ENCODE results near the gene FNIP2.

The FNIP2 gene

DNA sequence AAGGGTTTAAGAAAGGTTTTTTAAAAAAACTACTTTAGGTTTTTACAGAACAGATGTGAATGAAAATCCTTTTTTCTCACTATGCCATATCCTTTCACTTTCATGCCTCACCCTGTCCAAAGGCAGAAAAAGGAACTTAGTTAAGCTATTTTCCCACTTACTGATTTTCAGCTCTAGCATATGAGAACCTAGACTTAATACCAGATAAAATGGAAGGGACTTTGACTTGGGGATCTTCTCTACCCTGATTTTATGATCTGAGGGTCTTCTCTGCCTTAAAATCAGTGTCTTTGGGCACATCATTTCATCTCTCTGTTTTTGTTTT, 42.4 kb downstream of the FNIP2 start:
- H3K9me3 ChIP-seq (ENCODE audit: control insufficient read depth, insufficient read depth, low read depth, low read length): no peaks in the 10 kb centered on the region
- H3K4me3 ChIP-seq (ENCODE audit: low read depth, low read length): no peak overlapping the region
- peaks cover 22% of the 10 kb centered on the region for H3K4me1 ChIP-seq (ENCODE audit: control insufficient read depth, insufficient read depth, low read length)
- TF ChIP-seq ZFHX2 (tag by site-specific recombination; conservative IDR thresholded peaks at IDR 0.05) (no peak), GFI1B (tag by site-specific recombination; IDR thresholded peaks at IDR 0.05) (0 out of 2 replicates have a peak, but pooled peaks have one; percentile 2), ZNF37A (tag by site-specific recombination; IDR thresholded peaks at IDR 0.05) (no peak), ZNF843 (tag by site-specific recombination; IDR thresholded peaks at IDR 0.05) (0 out of 2 replicates have a peak, but pooled peaks have one; percentile 59), ZXDB (tag by site-specific recombination; IDR thresholded peaks at IDR 0.05) (0 out of 2 replicates have a peak, but pooled peaks have one; percentile 6), ZNF138 (tag by site-specific recombination; IDR thresholded peaks at IDR 0.05; ENCODE audit: borderline replicate concordance) (no peak), ZNF24 (tag by site-specific recombination; IDR thresholded peaks at IDR 0.05) (no peak), MZF1 (tag by site-specific recombination; IDR thresholded peaks at IDR 0.05; ENCODE audit: borderline replicate concordance) (0 out of 2 replicates have a peak, but pooled peaks have one; percentile 9), ZNF302 (tag by site-specific recombination; IDR thresholded peaks at IDR 0.05; ENCODE audit: low read depth) (no peak), ZIC2 (tag by site-specific recombination; IDR thresholded peaks at IDR 0.05) (no peak)
- TF ChIP-seq, protein P1, sequence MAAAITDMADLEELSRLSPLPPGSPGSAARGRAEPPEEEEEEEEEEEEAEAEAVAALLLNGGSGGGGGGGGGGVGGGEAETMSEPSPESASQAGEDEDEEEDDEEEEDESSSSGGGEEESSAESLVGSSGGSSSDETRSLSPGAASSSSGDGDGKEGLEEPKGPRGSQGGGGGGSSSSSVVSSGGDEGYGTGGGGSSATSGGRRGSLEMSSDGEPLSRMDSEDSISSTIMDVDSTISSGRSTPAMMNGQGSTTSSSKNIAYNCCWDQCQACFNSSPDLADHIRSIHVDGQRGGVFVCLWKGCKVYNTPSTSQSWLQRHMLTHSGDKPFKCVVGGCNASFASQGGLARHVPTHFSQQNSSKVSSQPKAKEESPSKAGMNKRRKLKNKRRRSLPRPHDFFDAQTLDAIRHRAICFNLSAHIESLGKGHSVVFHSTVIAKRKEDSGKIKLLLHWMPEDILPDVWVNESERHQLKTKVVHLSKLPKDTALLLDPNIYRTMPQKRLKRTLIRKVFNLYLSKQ (tag by site-specific recombination; IDR thresholded peaks at IDR 0.05; ENCODE audit: borderline replicate concordance): no peak
- TF ChIP-seq, protein P2, sequence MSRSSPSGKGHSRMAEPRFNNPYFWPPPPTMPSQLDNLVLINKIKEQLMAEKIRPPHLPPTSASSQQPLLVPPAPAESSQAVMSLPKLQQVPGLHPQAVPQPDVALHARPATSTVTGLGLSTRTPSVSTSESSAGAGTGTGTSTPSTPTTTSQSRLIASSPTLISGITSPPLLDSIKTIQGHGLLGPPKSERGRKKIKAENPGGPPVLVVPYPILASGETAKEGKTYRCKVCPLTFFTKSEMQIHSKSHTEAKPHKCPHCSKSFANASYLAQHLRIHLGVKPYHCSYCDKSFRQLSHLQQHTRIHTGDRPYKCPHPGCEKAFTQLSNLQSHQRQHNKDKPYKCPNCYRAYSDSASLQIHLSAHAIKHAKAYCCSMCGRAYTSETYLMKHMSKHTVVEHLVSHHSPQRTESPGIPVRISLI (tag by site-specific recombination; IDR thresholded peaks at IDR 0.05): 0 out of 2 replicates have a peak, but pooled peaks have one; percentile 25
- TF ChIP-seq, protein P3, sequence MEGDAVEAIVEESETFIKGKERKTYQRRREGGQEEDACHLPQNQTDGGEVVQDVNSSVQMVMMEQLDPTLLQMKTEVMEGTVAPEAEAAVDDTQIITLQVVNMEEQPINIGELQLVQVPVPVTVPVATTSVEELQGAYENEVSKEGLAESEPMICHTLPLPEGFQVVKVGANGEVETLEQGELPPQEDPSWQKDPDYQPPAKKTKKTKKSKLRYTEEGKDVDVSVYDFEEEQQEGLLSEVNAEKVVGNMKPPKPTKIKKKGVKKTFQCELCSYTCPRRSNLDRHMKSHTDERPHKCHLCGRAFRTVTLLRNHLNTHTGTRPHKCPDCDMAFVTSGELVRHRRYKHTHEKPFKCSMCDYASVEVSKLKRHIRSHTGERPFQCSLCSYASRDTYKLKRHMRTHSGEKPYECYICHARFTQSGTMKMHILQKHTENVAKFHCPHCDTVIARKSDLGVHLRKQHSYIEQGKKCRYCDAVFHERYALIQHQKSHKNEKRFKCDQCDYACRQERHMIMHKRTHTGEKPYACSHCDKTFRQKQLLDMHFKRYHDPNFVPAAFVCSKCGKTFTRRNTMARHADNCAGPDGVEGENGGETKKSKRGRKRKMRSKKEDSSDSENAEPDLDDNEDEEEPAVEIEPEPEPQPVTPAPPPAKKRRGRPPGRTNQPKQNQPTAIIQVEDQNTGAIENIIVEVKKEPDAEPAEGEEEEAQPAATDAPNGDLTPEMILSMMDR (tag by site-specific recombination; IDR thresholded peaks at IDR 0.05): no peak
- TF ChIP-seq, protein P4, sequence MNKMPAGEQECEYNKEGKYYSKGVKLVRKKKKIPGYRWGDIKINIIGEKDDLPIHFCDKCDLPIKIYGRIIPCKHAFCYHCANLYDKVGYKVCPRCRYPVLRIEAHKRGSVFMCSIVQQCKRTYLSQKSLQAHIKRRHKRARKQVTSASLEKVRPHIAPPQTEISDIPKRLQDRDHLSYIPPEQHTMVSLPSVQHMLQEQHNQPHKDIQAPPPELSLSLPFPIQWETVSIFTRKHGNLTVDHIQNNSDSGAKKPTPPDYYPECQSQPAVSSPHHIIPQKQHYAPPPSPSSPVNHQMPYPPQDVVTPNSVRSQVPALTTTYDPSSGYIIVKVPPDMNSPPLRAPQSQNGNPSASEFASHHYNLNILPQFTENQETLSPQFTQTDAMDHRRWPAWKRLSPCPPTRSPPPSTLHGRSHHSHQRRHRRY (tag by site-specific recombination; IDR thresholded peaks at IDR 0.05): no peak
- TF ChIP-seq, protein P5, sequence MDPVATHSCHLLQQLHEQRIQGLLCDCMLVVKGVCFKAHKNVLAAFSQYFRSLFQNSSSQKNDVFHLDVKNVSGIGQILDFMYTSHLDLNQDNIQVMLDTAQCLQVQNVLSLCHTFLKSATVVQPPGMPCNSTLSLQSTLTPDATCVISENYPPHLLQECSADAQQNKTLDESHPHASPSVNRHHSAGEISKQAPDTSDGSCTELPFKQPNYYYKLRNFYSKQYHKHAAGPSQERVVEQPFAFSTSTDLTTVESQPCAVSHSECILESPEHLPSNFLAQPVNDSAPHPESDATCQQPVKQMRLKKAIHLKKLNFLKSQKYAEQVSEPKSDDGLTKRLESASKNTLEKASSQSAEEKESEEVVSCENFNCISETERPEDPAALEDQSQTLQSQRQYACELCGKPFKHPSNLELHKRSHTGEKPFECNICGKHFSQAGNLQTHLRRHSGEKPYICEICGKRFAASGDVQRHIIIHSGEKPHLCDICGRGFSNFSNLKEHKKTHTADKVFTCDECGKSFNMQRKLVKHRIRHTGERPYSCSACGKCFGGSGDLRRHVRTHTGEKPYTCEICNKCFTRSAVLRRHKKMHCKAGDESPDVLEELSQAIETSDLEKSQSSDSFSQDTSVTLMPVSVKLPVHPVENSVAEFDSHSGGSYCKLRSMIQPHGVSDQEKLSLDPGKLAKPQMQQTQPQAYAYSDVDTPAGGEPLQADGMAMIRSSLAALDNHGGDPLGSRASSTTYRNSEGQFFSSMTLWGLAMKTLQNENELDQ (tag by site-specific recombination; IDR thresholded peaks at IDR 0.05; ENCODE audit: low read depth): no peak
- TF ChIP-seq, protein P6, sequence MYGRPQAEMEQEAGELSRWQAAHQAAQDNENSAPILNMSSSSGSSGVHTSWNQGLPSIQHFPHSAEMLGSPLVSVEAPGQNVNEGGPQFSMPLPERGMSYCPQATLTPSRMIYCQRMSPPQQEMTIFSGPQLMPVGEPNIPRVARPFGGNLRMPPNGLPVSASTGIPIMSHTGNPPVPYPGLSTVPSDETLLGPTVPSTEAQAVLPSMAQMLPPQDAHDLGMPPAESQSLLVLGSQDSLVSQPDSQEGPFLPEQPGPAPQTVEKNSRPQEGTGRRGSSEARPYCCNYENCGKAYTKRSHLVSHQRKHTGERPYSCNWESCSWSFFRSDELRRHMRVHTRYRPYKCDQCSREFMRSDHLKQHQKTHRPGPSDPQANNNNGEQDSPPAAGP (tag by site-specific recombination; IDR thresholded peaks at IDR 0.05): no peak
- TF ChIP-seq, protein P7, sequence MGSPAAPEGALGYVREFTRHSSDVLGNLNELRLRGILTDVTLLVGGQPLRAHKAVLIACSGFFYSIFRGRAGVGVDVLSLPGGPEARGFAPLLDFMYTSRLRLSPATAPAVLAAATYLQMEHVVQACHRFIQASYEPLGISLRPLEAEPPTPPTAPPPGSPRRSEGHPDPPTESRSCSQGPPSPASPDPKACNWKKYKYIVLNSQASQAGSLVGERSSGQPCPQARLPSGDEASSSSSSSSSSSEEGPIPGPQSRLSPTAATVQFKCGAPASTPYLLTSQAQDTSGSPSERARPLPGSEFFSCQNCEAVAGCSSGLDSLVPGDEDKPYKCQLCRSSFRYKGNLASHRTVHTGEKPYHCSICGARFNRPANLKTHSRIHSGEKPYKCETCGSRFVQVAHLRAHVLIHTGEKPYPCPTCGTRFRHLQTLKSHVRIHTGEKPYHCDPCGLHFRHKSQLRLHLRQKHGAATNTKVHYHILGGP (tag by site-specific recombination; IDR thresholded peaks at IDR 0.05): no peak
- TF ChIP-seq, protein P8, sequence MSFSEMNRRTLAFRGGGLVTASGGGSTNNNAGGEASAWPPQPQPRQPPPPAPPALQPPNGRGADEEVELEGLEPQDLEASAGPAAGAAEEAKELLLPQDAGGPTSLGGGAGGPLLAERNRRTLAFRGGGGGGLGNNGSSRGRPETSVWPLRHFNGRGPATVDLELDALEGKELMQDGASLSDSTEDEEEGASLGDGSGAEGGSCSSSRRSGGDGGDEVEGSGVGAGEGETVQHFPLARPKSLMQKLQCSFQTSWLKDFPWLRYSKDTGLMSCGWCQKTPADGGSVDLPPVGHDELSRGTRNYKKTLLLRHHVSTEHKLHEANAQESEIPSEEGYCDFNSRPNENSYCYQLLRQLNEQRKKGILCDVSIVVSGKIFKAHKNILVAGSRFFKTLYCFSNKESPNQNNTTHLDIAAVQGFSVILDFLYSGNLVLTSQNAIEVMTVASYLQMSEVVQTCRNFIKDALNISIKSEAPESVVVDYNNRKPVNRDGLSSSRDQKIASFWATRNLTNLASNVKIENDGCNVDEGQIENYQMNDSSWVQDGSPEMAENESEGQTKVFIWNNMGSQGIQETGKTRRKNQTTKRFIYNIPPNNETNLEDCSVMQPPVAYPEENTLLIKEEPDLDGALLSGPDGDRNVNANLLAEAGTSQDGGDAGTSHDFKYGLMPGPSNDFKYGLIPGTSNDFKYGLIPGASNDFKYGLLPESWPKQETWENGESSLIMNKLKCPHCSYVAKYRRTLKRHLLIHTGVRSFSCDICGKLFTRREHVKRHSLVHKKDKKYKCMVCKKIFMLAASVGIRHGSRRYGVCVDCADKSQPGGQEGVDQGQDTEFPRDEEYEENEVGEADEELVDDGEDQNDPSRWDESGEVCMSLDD (tag by site-specific recombination; IDR thresholded peaks at IDR 0.05): no peak
- CTCF ChIA-PET: interaction anchor here (0.5 to 1.1 kb wide), 3 partner anchors 40 to 292 kb away, joined by 3 to 5 read pairs (median 5); no protein-coding TSS in a partner anchor
- POLR2A ChIA-PET: interaction anchor here (0.6 to 1.9 kb wide), 2 partner anchors 39 to 42 kb away, joined by 3 to 5 read pairs; no protein-coding TSS in a partner anchor
- H3K27ac ChIP-seq (ENCODE audit: extremely low read depth, low read depth, low read length): peak overlapping the region; percentile 88
- H3K36me3 ChIP-seq (ENCODE audit: control insufficient read depth in 2 of 2, insufficient read depth in 1 of 2, low read length in 2 of 2): no peaks in the 10 kb centered on the region
